Inflammatory macrophage treated with lipopolysaccharide for 1 hour (primary cell): Measurements from ENCODE around the gene GSK3A.
"Not testable (repeated sequence)": the region's sequence is repeated elsewhere in the genome, so short reads cannot be mapped to it uniquely, and the experiment has no call there.

Experiments
- DNase-seq, 2 donors: peaks; one replicate each; pipeline ENCODE4 v3.0.0-alpha.2; 2020 to 2022

Gene GSK3A

GRCh38 chr19:42267644-42268141 lies 25.3 kb upstream of the GSK3A start:
- no peak for DNase-seq

- not testable (repeated sequence) for DNase-seq
These were observed 24.7 kb upstream of the GSK3A start for GRCh38 chr19:42266928-42267603.

- not testable (repeated sequence) for DNase-seq
These were observed 23.7 kb upstream of the GSK3A start for GRCh38 chr19:42266105-42266504.

- no peak for DNase-seq
These were observed 19.4 kb upstream of the GSK3A start for GRCh38 chr19:42261763-42262162.

- not testable (repeated sequence) for DNase-seq
These were observed 15.4 kb upstream of the GSK3A start for GRCh38 chr19:42257842-42258241.

- DNase-seq: no peak
These were observed 13.7 kb upstream of the GSK3A start for GRCh38 chr19:42255766-42256745.

GRCh38 chr19:42254850-42255765 lies 12.7 kb upstream of the GSK3A start, which contains the start of gene ERF:
Gene ERF (minus strand): TSS chr19:42255128. CDS start chr19:42254999, 129 bp downstream.
- peak; percentile 84 to 97 for DNase-seq

- DNase-seq: peak; percentile 59 to 74
These were observed 11.9 kb upstream of the GSK3A start for GRCh38 chr19:42254089-42254849.

- DNase-seq: peak in 1 of 2 donors; percentile 30
These were observed 11.1 kb upstream of the GSK3A start for GRCh38 chr19:42253245-42254088.

- DNase-seq: peak; percentile 8 to 19
These were observed 10.2 kb upstream of the GSK3A start for GRCh38 chr19:42252365-42253244.

- DNase-seq: no peak
These were observed 9.4 kb upstream of the GSK3A start for GRCh38 chr19:42251572-42252358.

GRCh38 chr19:42250666-42251531 lies 8.5 kb upstream of the GSK3A start:
- DNase-seq: no peak

GRCh38 chr19:42250183-42250665 lies 7.8 kb upstream of the GSK3A start:
- no peak for DNase-seq

- no peak for DNase-seq
These were observed 7.4 kb upstream of the GSK3A start for GRCh38 chr19:42249769-42250168.

- no peak for DNase-seq
These were observed 6.8 kb upstream of the GSK3A start for GRCh38 chr19:42249149-42249750.

- DNase-seq: no peak
These were observed 6.1 kb upstream of the GSK3A start for GRCh38 chr19:42248270-42249148.
